ENCODE data around the gene PPIB. TPM values are rescaled to one million over a fixed set of nuclear protein-coding genes. Genes with fewer than 3 reads are reported as not detected.

PPIB gene
- total RNA-seq, 2 experiments from 2014 or later = 225 to 227 TPM

GRCh38 chr15:64166102-64166890, 3.5 kb upstream of the PPIB start:
- Mint-ChIP-seq H3K27me3 (no peaks in the 10 kb centered on the region), H3K9me3 (no peaks in the 10 kb centered on the region), H3K27ac (no peak overlapping the region), H3K36me3 (peaks cover 6% of the 10 kb centered on the region), H3K4me1 (peaks cover 16% of the 10 kb centered on the region), H3K4me3 (no peak overlapping the region)
- DNase-seq = no peak
- POLR2A ChIA-PET = no interaction called here
- ATAC-seq (ENCODE audit: low read depth) = no peak

GRCh38 chr15:64164436-64164835, 1.6 kb upstream of the PPIB start:
- Mint-ChIP-seq H3K9me3 (no peaks in the 10 kb centered on the region), H3K4me1 (peaks cover 24% of the 10 kb centered on the region), H3K27ac (peak overlapping the region; percentile 97), H3K27me3 (no peaks in the 10 kb centered on the region), H3K36me3 (peaks cover 10% of the 10 kb centered on the region), H3K4me3 (peak overlapping the region; percentile 93)
- POLR2A ChIA-PET = interaction anchor here (0.6 to 3.3 kb wide), 2 partner anchors 71 to 552 kb away, joined by 5 to 19 read pairs; partner anchors contain the start of gene CIAO2A
- DNase-seq = no peak
- ATAC-seq (ENCODE audit: low read depth) = no peak

- no peaks in the 10 kb centered on the region for H3K27me3 Mint-ChIP-seq
- H3K9me3 Mint-ChIP-seq = no peaks in the 10 kb centered on the region
- H3K27ac Mint-ChIP-seq = peak overlapping the region; percentile 97
- peaks cover 12% of the 10 kb centered on the region for H3K36me3 Mint-ChIP-seq
- POLR2A ChIA-PET = interaction anchor here (0.5 to 3.4 kb wide), 12 partner anchors 12 to 1141 kb away, joined by 3 to 53 read pairs (median 5); partner anchors contain the start of genes CIAO2A, CSNK1G1, RNU5B-1 and SNX1
- DNase-seq (no peak), ATAC-seq (ENCODE audit: low read depth) (peak; percentile 4)
- H3K4me1 Mint-ChIP-seq = peaks cover 26% of the 10 kb centered on the region
- H3K4me3 Mint-ChIP-seq = peak overlapping the region; percentile 93
Observed at GRCh38 chr15:64163659-64164362, 989 bp upstream of the PPIB start.

- H3K4me3 Mint-ChIP-seq = peak overlapping the region; percentile 91
- DNase-seq (no peak), ATAC-seq (ENCODE audit: low read depth) (peak; percentile 15)
- peaks cover 21% of the 10 kb centered on the region for H3K36me3 Mint-ChIP-seq
- no peaks in the 10 kb centered on the region for H3K9me3 Mint-ChIP-seq
- no peaks in the 10 kb centered on the region for H3K27me3 Mint-ChIP-seq
- POLR2A ChIA-PET = interaction anchor here (1.4 to 3.4 kb wide), 6 partner anchors 11 to 657 kb away, joined by 3 to 53 read pairs (median 10); partner anchors contain the start of genes CIAO2A, SNX1, SNX22 and TRIP4
- peak overlapping the region; percentile 84 for H3K27ac Mint-ChIP-seq
- peaks cover 34% of the 10 kb centered on the region for H3K4me1 Mint-ChIP-seq
Observed at GRCh38 chr15:64162478-64162868, 349 bp downstream of the PPIB start.

- POLR2A ChIA-PET = interaction anchor here (1.4 to 3.4 kb wide), 4 partner anchors 10 to 226 kb away, joined by 4 to 53 read pairs (median 18); partner anchors contain the start of genes CIAO2A, SNX1, SNX22 and TRIP4
- Mint-ChIP-seq H3K27ac (peak overlapping the region; percentile 84), H3K27me3 (no peaks in the 10 kb centered on the region), H3K36me3 (peaks cover 21% of the 10 kb centered on the region), H3K9me3 (no peaks in the 10 kb centered on the region), H3K4me1 (peaks cover 34% of the 10 kb centered on the region), H3K4me3 (peak overlapping the region; percentile 91)
- DNase-seq = no peak
- no peak for ATAC-seq (ENCODE audit: low read depth)
Observed at GRCh38 chr15:64161688-64162477, 939 bp downstream of the PPIB start.

- no peaks in the 10 kb centered on the region for H3K9me3 Mint-ChIP-seq
Observed at GRCh38 chr15:64158363-64159134, 4.3 kb downstream of the PPIB start.

GRCh38 chr15:64157599-64158125, 5.2 kb downstream of the PPIB start:
- Mint-ChIP-seq H3K36me3 (peaks cover 25% of the 10 kb centered on the region), H3K9me3 (no peaks in the 10 kb centered on the region), H3K4me1 (peaks cover 29% of the 10 kb centered on the region), H3K27ac (peak overlapping the region; percentile 58), H3K4me3 (no peak overlapping the region), H3K27me3 (peaks cover 7% of the 10 kb centered on the region)
- DNase-seq (no peak), ATAC-seq (ENCODE audit: low read depth) (no peak)
- POLR2A ChIA-PET = no interaction called here

More at GRCh38 chr15:64158363-64159134, 4.3 kb downstream of the PPIB start:
- peaks cover 25% of the 10 kb centered on the region for H3K4me1 Mint-ChIP-seq
- no peaks in the 10 kb centered on the region for H3K27me3 Mint-ChIP-seq
- POLR2A ChIA-PET = interaction anchor here (0.6 kb wide), 1 partner anchor 226 kb away, joined by 3 read pairs; no protein-coding TSS in a partner anchor
- DNase-seq = no peak
- no peak overlapping the region for H3K4me3 Mint-ChIP-seq
- no peak for ATAC-seq (ENCODE audit: low read depth)
- H3K27ac Mint-ChIP-seq = peak overlapping the region; percentile 58
- H3K36me3 Mint-ChIP-seq = peaks cover 25% of the 10 kb centered on the region

- Mint-ChIP-seq H3K4me3 (no peak overlapping the region), H3K27ac (no peak overlapping the region), H3K36me3 (peaks cover 25% of the 10 kb centered on the region), H3K9me3 (no peaks in the 10 kb centered on the region), H3K4me1 (peaks cover 27% of the 10 kb centered on the region), H3K27me3 (peaks cover 10% of the 10 kb centered on the region)
- ATAC-seq (ENCODE audit: low read depth) (no peak), DNase-seq (no peak)
- POLR2A ChIA-PET = no interaction called here
Observed at GRCh38 chr15:64156652-64157331, 6.0 kb downstream of the PPIB start.

GRCh38 chr15:64155802-64156651, 6.8 kb downstream of the PPIB start:
- Mint-ChIP-seq H3K9me3 (no peaks in the 10 kb centered on the region), H3K4me3 (no peak overlapping the region), H3K27ac (no peak overlapping the region), H3K27me3 (peaks cover 10% of the 10 kb centered on the region), H3K36me3 (peaks cover 25% of the 10 kb centered on the region), H3K4me1 (peaks cover 26% of the 10 kb centered on the region)
- ATAC-seq (ENCODE audit: low read depth) (no peak), DNase-seq (no peak)
- POLR2A ChIA-PET = interaction anchor here (0.7 kb wide), 1 partner anchor 34 kb away, joined by 3 read pairs; no protein-coding TSS in a partner anchor

GRCh38 chr15:64153480-64154367, 9.1 kb downstream of the PPIB start:
- POLR2A ChIA-PET = interaction anchor here (0.6 to 6.7 kb wide), 5 partner anchors 9 to 573 kb away, joined by 3 to 53 read pairs (median 4); partner anchors contain the start of genes CIAO2A, PPIB and SNX1
- Mint-ChIP-seq H3K27ac (peak overlapping the region; percentile 74), H3K4me3 (peak overlapping the region; percentile 56), H3K36me3 (peaks cover 16% of the 10 kb centered on the region), H3K4me1 (peaks cover 30% of the 10 kb centered on the region), H3K9me3 (no peaks in the 10 kb centered on the region), H3K27me3 (peaks cover 12% of the 10 kb centered on the region)
- DNase-seq = peak; percentile 95
- peak; percentile 87 for ATAC-seq (ENCODE audit: low read depth)

Data from activated naive CD8-positive, alpha-beta T cell treated with anti-CD3 and anti-CD28 coated beads, Interleukin-2, amount 10 ng/mL, durations not matched to agents 7 days and 5 days (primary cell).